ENCODE data around the gene KCNJ8.

The KCNJ8 gene

GRCh38 chr12:21757735-21758134, 16.8 kb downstream of the KCNJ8 start:
- TF ChIP-seq CTCF (IDR thresholded peaks at IDR 0.05; ENCODE audit: insufficient read depth, low read length) (no peak), GABPA (IDR thresholded peaks at IDR 0.05; ENCODE audit: low read depth) (no peak), SPI1 (IDR thresholded peaks at IDR 0.05; ENCODE audit: borderline replicate concordance, low read depth) (no peak), REST (IDR thresholded peaks at IDR 0.05; ENCODE audit: insufficient replicate concordance, low read depth) (no peak), POLR2AphosphoS5 (IDR thresholded peaks at IDR 0.05; ENCODE audit: low read depth) (no peak)
- Histone ChIP-seq H3K27ac (replicated peaks) (no peak overlapping the region), H3K27me3 (ENCODE audit: insufficient read depth, poor library complexity, severe bottlenecking) (peaks cover 2% of the 10 kb centered on the region), H3K4me3 (replicated peaks; ENCODE audit: insufficient read depth, low read length) (no peak overlapping the region)
- DNase-seq (ENCODE audit: low read depth in 1 of 2, low spot score in 1 of 2): no peak

- peaks cover 2% of the 10 kb centered on the region for H3K27me3 ChIP-seq (ENCODE audit: insufficient read depth, poor library complexity, severe bottlenecking)
- no peak for DNase-seq (ENCODE audit: low read depth in 1 of 2, low spot score in 1 of 2)
- H3K27ac ChIP-seq (replicated peaks): no peak overlapping the region
Observed at GRCh38 chr12:21756699-21757098, 17.8 kb downstream of the KCNJ8 start.

GRCh38 chr12:21751517-21751916, 23.0 kb downstream of the KCNJ8 start:
- no peak for DNase-seq (ENCODE audit: low read depth in 1 of 2, low spot score in 1 of 2)
- no peak for TF ChIP-seq REST (IDR thresholded peaks at IDR 0.05; ENCODE audit: insufficient replicate concordance, low read depth)
- TF ChIP-seq GABPA (IDR thresholded peaks at IDR 0.05; ENCODE audit: low read depth): no peak
- TF ChIP-seq CTCF (IDR thresholded peaks at IDR 0.05; ENCODE audit: insufficient read depth, low read length): no peak
- TF ChIP-seq POLR2AphosphoS5 (IDR thresholded peaks at IDR 0.05; ENCODE audit: low read depth): no peak
- TF ChIP-seq SPI1 (IDR thresholded peaks at IDR 0.05; ENCODE audit: borderline replicate concordance, low read depth): no peak
- no peaks in the 10 kb centered on the region for H3K27me3 ChIP-seq (ENCODE audit: insufficient read depth, poor library complexity, severe bottlenecking)
- no peak overlapping the region for H3K4me3 ChIP-seq (replicated peaks; ENCODE audit: insufficient read depth, low read length)
- H3K27ac ChIP-seq (replicated peaks): no peak overlapping the region

More at GRCh38 chr12:21756699-21757098, 17.8 kb downstream of the KCNJ8 start:
- no peak overlapping the region for H3K4me3 ChIP-seq (replicated peaks; ENCODE audit: insufficient read depth, low read length)
- no peak for TF ChIP-seq POLR2AphosphoS5 (IDR thresholded peaks at IDR 0.05; ENCODE audit: low read depth)
- TF ChIP-seq CTCF (IDR thresholded peaks at IDR 0.05; ENCODE audit: insufficient read depth, low read length): no peak
- no peak for TF ChIP-seq REST (IDR thresholded peaks at IDR 0.05; ENCODE audit: insufficient replicate concordance, low read depth)
- TF ChIP-seq GABPA (IDR thresholded peaks at IDR 0.05; ENCODE audit: low read depth): no peak
- TF ChIP-seq SPI1 (IDR thresholded peaks at IDR 0.05; ENCODE audit: borderline replicate concordance, low read depth): no peak

Measured in HL-60 (cell line).